Tibial artery (tissue), 4 donors: ENCODE measurements around the gene MAPK8.

Experiments used
- DNase-seq, 2 donors: peaks; one replicate each; pipeline ENCODE4 v3.0.0-alpha.2; 2019
- H3K27ac ChIP-seq, 2 donors: fragments of 200-600 bp; sonication (generic) in 1 of 2; 1 replicate in 1 of 2; 2 replicates in 1 of 2; pipeline ENCODE4 v1.5.1; 2018 to 2019; ENCODE audit warnings: mild to moderate bottlenecking in 1 of 2
- H3K27me3 ChIP-seq, 2 donors: fragments of 200-600 bp; sonication (generic) in 1 of 2; one replicate each; pipeline versions ENCODE4 v1.5.1 to v1.6.0; 2016 to 2019
- H3K36me3 ChIP-seq, 3 donors: fragments of 200-600 bp; sonication (generic) in 2 of 3; one replicate each; pipeline ENCODE4 v1.5.1; 2016 to 2019; ENCODE audit warnings: mild to moderate bottlenecking in 2 of 3
- H3K4me1 ChIP-seq, 4 donors: fragments of 200-600 bp; sonication (generic) in 2 of 4; 1 replicate in 3 of 4; 2 replicates in 1 of 4; pipeline ENCODE4 v1.5.1; 2016 to 2019
- H3K4me3 ChIP-seq, 2 donors: fragments of 200-600 bp; sonication (generic) in 1 of 2; 1 replicate in 1 of 2; 2 replicates in 1 of 2; pipeline ENCODE4 v1.5.1; 2018 to 2019; ENCODE audit warnings: mild to moderate bottlenecking in 2 of 2
- H3K9me3 ChIP-seq, 3 donors: fragments of 200-600 bp; sonication (generic) in 1 of 3; one replicate each; pipeline ENCODE4 v1.5.1; 2016 to 2019
- CTCF ChIP-seq, 2 experiments: fragments of 200-600 bp in 1 of 2; fragments of 450-650 bp in 1 of 2; IDR thresholded peaks; one replicate each; pipeline ENCODE4 v1.5.1; 2017 to 2019; ENCODE audit warnings: antibody characterized with exemption in 2 of 2, mild to moderate bottlenecking in 1 of 2, moderate library complexity in 1 of 2
- intact Hi-C: fragments of 100-400 bp; cut with DNase I; formaldehyde crosslinking; loops from one replicate; pipeline ENCODE4 v1.15.0; 2023; ENCODE audit warnings: low total_unique reads

Gene MAPK8

GRCh38 chr10:48302515-48303476, 3.7 kb upstream of the MAPK8 start:
- H3K4me3 ChIP-seq, result no peak overlapping the region
- no peak for TF ChIP-seq CTCF (IDR thresholded peaks at IDR 0.05)
- no peaks in the 10 kb centered on the region for H3K36me3 ChIP-seq
- no peak overlapping the region for H3K27ac ChIP-seq
- H3K27me3 ChIP-seq, result no peaks in the 10 kb centered on the region
- intact Hi-C loops, result no loop called here
- no peaks in the 10 kb centered on the region for H3K9me3 ChIP-seq
- no peak for DNase-seq
- peaks cover 0 to 13% (median 7%) of the 10 kb centered on the region in 4 donors for H3K4me1 ChIP-seq

DNA sequence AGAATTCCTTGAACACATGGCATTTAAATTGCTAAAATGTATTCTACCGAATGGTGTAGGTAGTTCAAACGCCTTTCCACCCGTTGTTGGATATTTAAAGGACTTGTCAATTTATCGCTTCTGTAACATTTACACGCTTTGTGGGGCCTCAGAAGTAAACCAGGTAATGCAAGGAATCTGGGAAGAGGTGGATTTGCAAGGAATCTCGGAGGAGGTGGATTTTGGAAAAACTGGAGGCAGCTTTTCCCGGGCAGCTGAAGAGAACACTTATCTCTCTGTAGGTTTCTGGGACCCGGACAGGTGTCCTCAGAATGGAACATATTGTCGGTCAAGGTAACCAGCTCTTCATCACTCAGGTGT, 592 bp upstream of the MAPK8 start:
- Histone ChIP-seq H3K36me3 (no peaks in the 10 kb centered on the region), H3K4me3 (peak overlapping the region; percentile 89 to 100), H3K4me1 (peaks cover 0 to 19% (median 10%) of the 10 kb centered on the region in 4 donors), H3K27ac (peak overlapping the region; percentile 96), H3K27me3 (no peaks in the 10 kb centered on the region), H3K9me3 (no peaks in the 10 kb centered on the region)
- no peak for TF ChIP-seq CTCF (IDR thresholded peaks at IDR 0.05)
- intact Hi-C loops, result no loop called here
- no peak for DNase-seq

- DNase-seq, result peak; percentile 53 to 79
- intact Hi-C loops, result no loop called here
Measured at GRCh38 chr10:48306870-48307710, 613 bp downstream of the MAPK8 start.

GRCh38 chr10:48307711-48308018, 1.2 kb downstream of the MAPK8 start:
- no peaks in the 10 kb centered on the region for H3K9me3 ChIP-seq
- TF ChIP-seq CTCF (IDR thresholded peaks at IDR 0.05), result no peak
- peak overlapping the region in 1 of 2 donors; percentile 96 for H3K27ac ChIP-seq
- peak overlapping the region; percentile 89 to 100 for H3K4me3 ChIP-seq
- H3K36me3 ChIP-seq, result no peaks in the 10 kb centered on the region
- intact Hi-C loops, result no loop called here
- peaks cover 0 to 19% (median 10%) of the 10 kb centered on the region in 4 donors for H3K4me1 ChIP-seq
- H3K27me3 ChIP-seq, result no peaks in the 10 kb centered on the region
- DNase-seq, result no peak

More at GRCh38 chr10:48306870-48307710, 613 bp downstream of the MAPK8 start:
- TF ChIP-seq CTCF (IDR thresholded peaks at IDR 0.05), result no peak
- H3K27me3 ChIP-seq, result no peaks in the 10 kb centered on the region
- peak overlapping the region; percentile 89 to 100 for H3K4me3 ChIP-seq
- no peaks in the 10 kb centered on the region for H3K9me3 ChIP-seq
- H3K27ac ChIP-seq, result peak overlapping the region; percentile 96
- H3K36me3 ChIP-seq, result no peaks in the 10 kb centered on the region
- H3K4me1 ChIP-seq, result peaks cover 0 to 19% (median 10%) of the 10 kb centered on the region in 4 donors

DNA sequence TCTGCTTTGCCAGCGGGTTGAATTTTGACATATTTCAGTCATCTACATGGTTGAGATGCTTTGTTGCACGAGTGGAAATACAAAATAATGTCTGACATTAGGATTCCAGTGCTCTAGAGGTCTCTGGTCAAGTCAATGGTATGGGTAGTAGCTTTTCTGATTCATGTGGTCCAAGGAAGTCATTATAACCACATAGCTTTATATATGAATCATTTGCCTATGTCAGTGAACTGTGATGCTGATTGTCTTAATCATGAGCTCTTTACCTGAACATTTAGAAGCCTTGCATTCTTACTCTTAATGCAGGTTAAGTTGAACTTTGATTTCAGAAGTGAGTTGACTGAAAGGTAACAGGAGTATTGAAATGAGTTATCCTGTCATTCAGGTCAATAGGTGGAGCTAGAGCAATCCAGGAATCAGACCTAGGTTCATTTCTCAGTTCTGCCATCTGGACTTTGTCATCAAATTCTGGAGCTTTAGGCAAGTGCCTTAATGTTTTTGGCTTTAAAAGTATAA, 3.3 kb downstream of the MAPK8 start:
- no peaks in the 10 kb centered on the region for H3K9me3 ChIP-seq
- H3K27ac ChIP-seq, result no peak overlapping the region
- H3K27me3 ChIP-seq, result no peaks in the 10 kb centered on the region
- no peak overlapping the region for H3K4me3 ChIP-seq
- DNase-seq, result no peak
- intact Hi-C loops, result no loop called here
- H3K36me3 ChIP-seq, result no peaks in the 10 kb centered on the region
- peaks cover 0 to 19% (median 10%) of the 10 kb centered on the region in 4 donors for H3K4me1 ChIP-seq
- TF ChIP-seq CTCF (IDR thresholded peaks at IDR 0.05), result no peak
